ENCODE measurements around the gene RAB1A. TPM values are rescaled to one million over a fixed set of nuclear protein-coding genes. Genes with fewer than 3 reads are reported as not detected.

Gene RAB1A
- total RNA-seq, 1 donor from 2014 or later, result 119 TPM

DNA sequence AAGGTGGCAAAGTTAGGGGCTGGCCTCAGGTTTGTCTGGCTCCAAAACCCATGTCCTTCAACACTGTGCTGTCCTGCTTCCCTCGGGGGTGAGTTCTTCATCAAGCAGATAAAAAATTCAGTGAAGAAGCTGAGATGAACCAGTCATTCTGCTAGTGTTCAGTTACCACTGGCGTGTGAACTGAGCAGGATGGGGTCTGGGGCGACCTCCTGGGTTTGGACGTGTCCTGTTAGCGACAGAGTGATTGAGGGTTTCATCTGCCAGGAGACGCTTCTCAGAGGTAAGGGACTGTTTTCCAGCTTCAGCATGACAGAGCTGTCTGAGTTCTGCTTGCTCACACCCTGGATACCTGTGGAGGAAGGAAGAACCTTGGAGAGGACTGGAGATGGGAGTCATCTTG is 59.0 kb downstream of the RAB1A start:
- DNase-seq (ENCODE audit: missing footprints) (no peak), ATAC-seq (no peak)
- intact Hi-C loops (cut with DNase I), result loop anchor here (5.0 kb wide), 1 partner anchor 61 kb away; the partner anchor contains the start of gene RAB1A

DNA sequence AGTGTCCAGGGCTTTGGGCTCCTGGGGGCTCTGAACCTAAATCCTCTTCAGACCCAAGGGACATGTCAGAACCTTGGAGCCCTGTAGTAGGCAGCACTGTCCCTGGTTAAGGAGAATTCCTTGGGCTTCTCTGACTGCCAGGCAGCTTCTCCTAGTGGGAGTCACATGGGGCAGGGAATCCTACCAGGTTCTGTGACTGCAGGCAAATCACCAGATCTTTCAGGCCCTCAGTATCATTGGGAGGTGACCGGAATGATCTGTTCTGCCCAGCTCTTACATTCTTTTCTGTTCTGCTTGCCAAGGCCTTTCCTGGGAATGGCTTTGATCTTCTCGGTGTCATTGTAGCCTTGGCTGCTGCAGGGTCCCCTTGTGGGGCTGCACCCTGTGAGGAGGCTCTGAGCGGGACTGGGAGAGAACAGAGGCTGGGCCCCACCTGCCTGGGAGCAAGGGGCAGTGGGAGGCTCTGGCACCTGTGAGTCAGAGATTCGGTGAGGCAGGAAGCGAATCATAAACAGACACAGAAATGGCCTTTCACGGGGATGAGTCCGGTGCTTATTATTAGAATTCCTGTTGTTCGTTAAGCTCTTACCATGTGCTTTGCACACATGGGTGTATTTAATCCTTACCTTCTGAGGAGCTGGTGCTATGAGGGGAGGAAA is 59.6 kb downstream of the RAB1A start:
- no peak for DNase-seq (ENCODE audit: missing footprints)
- peak; percentile 21 for ATAC-seq
- intact Hi-C loops (cut with DNase I), result loop anchor here (5.0 kb wide), 1 partner anchor 62 kb away; the partner anchor contains the start of gene RAB1A

DNA sequence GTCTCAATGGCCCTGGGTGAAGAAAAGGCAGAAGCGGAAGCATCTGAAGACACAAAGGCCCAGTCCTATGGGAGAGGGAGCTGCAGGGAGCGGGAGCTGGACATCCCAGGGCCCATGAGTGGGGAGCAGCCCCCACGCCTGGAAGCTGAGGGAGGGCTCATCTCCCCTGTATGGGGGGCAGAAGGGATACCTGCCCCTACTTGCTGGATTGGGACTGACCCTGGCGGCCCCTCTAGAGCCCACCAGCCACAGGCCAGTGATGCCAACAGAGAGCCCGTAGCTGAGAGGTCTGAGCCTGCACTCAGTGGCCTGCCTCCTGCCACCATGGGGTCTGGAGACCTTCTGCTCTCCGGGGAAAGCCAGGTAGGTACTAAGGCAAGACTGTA is 60.5 kb downstream of the RAB1A start:
- ATAC-seq (no peak), DNase-seq (ENCODE audit: missing footprints) (no peak)
- intact Hi-C loops (cut with DNase I), result loop anchor here (5.0 to 10.0 kb wide), 2 partner anchors 98 to 365 kb away; partner anchors contain the start of gene SPRED2

DNA sequence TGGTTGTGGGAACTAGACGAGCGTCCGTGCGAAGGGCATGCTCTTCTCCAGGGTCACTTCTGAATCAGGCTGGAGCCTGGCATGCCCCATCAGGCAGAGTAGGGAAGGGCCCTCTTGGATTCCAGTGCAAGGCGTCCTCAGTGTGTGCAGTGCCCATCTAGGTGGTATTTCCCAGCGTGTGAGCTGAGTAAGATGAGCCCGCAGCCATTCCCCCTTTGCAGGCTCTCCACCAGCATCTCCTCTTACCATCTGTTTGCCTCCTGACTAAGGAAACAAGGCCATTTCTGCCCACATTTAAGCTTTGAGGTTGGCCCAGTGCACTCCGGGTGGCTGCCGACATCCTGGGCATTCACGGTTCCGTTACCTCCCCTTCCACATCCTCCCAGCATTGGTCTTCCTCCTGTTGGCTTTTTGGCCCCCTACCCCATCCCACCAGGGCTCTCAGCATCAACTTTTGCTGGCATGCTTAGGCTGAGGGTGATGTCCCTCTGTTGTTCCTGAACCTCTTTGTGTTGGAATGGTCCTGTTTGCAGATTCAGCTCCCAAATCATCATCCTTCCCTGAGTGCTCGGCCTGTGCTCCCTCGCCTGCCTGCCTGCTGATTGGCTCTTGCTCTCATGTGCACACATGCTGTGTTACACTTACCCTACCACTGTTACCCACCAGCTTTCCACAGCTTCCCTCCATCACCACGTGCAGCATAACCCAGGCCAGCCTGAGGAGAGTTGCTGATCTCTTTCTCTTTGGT is 61.9 kb downstream of the RAB1A start:
- DNase-seq (ENCODE audit: missing footprints) (no peak), ATAC-seq (no peak)
- intact Hi-C loops (cut with DNase I), result loop anchor here (5.0 to 10.0 kb wide), 2 partner anchors 99 to 367 kb away; partner anchors contain the start of gene SPRED2

DNA sequence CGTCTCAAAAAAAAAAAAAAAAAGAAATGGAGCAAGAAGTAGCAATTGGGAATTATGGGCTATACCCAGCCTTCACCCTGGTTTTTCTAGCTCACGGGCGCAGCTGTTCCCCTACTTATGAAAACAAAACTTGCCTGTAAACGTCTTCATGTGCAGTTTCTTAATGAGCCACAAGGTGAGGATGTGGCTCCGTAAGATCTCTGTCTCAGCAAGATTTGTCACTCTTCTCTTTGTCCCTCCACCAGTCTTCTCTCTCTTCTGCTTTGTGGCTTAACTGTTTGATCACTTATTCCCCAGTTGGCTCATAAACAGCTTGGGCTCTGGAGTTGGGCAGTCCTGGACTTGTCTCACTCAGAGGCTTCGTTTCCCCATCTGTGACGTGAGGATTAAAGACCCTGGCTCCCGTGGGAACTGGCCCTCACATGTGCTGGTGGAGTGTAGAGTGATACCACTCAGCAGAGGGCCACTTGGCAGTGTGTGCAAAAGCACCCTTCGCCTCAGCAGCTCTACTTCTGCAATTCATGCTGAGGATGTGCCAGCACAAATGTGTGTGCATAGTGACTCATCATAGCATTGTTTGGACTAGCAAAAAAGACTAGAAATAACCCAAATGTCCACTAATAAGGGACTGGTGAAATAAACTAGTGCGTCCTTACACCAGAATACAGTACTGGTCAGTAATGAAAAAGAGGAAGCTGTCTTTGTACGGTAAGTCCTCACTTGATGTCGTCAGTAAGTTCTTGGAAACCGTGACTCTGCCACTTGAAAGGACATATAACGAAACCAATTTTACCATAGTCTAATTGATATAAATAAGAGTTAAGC is 65.0 kb downstream of the RAB1A start:
- ATAC-seq, result peak; percentile 84
- intact Hi-C loops (cut with DNase I), result loop anchor here (2.0 to 10.0 kb wide), 4 partner anchors 102 to 507 kb away; partner anchors contain the start of gene SPRED2
- DNase-seq (ENCODE audit: missing footprints), result peak; percentile 81

DNA sequence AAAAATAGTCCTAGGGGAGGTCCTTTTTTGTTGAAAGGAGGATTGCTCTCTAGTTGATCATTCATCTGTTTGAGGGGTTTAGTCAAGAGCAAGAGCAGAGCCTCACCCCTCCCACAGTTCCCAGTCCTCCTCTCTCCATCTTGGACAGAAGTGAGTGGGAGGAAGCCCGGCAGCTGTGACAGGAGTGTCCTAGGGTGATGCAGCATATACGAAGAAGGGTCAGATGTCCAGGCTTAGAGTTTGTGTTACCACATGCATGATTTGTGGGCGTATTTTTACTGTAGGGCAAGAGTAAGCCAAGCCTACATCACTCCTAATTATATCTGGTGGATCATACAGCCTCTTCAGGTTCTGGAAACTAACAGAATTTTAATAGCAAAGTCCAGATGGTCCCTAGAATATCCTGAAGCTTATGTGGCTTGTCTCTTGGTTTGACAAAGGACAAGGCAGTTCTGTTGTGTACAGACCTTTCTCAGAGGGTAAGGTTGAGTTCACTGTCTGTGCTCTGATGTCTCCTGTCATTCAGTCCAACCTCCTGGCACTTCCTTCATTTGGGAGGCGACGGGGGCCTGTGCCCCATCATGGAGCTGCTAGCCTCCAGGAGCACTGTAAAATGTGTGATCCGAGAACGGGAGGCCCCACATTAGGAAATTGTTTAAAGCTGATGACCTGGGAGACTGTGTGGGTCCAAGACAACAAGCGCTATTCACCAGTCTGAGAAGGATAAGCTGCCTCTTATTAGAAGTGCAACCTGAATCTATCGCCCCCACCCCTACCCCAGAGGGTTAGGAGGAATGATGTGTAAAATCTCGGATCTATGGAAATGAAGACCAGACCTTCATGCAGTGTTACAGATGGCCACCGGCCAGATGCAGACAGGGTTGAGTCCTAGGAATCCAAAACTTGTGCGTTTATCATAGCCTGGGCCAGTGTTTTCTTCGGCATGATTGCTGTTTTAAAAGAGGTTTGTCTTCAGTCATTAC is 66.8 kb downstream of the RAB1A start:
- intact Hi-C loops (cut with DNase I), result loop anchor here (5.0 to 10.0 kb wide), 2 partner anchors 372 to 509 kb away; partner anchors contain the start of gene SPRED2
- ATAC-seq (no peak), DNase-seq (ENCODE audit: missing footprints) (no peak)

DNA sequence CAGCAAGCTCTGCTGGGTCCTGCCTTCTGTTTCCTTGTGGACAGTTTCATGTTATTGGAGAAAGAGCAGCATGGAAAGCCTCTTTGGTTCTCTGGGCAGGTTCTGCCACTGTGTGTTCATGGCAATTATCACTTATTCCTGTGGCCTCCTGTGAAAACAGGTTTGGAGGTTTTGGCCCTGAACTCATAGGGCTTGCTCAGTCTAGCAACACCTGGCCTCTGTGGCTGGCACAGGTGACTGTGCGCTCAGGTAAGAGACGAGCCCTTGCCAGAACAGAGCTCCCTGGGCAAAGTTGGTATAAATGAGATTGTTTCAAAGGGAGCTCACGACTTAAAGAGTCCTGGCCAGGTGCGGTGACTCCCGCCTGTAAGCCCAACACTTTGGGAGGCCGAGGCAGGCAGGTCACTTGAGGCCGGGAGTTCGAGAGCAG is 68.0 kb downstream of the RAB1A start:
- no peak for DNase-seq (ENCODE audit: missing footprints)
- intact Hi-C loops (cut with DNase I), result loop anchor here (5.0 to 10.0 kb wide), 2 partner anchors 373 to 510 kb away; partner anchors contain the start of gene SPRED2
- no peak for ATAC-seq

DNA sequence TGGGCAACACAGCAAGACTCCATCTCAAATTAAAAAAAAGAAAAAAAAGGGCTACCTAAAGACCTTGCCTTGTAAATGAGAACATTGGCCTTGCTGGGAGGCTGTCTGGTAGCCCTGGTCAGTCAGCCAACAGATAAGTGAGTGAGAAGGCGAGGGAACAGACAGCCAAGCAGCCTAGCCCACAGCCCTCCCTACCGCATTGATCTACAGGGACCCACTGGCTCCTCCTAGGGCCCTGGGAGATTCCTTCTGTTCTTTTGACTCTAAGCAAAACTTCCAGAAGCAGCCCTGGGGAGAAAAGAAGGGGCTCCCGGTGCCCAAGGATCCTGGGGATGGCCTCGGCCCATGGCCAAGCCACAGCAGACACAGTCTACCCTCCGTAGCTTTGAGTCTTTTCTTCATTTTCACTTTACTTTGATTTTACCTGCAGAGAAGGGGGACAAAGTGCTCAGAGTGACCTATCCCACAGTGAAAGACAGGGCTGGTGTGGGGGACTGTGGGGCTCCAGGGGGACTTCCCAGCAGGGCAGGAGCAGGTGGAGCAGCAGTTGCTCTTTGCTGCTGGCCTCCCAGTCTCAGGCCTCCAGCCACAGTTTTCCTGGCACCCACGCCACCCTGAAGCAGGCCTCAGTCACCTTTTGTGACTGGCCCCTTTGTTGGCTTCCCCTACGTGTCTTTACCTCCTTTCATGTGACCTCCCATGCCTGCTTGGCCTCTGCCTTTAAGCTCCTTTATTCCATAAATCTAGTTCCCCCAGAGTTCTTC is 68.6 kb downstream of the RAB1A start:
- DNase-seq (ENCODE audit: missing footprints) (no peak), ATAC-seq (no peak)
- intact Hi-C loops (cut with DNase I), result loop anchor here (5.0 to 10.0 kb wide), 2 partner anchors 373 to 511 kb away; partner anchors contain the start of gene SPRED2

DNA sequence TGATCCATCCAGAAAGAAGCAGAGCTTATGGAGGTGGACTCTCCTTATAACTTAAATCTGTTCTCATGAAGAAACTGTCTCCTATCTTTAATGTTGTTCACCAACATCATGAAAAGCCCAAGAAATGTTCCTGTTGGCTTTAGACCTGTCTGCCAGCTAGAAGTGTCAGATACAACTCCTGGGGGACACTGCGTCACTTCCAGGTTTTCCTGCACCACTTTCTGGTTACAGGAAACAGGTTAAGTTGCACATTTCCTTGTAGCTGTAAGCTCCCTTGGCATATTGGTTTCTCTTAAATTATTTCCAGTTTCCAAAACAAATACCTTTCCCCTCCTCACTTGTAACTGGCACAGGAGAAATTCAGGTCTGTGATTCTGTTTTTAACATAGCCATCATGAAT is 70.8 kb downstream of the RAB1A start:
- no peak for ATAC-seq
- intact Hi-C loops (cut with DNase I), result loop anchor here (5.0 kb wide), 1 partner anchor 103 kb away; no protein-coding TSS in a partner anchor
- no peak for DNase-seq (ENCODE audit: missing footprints)

DNA sequence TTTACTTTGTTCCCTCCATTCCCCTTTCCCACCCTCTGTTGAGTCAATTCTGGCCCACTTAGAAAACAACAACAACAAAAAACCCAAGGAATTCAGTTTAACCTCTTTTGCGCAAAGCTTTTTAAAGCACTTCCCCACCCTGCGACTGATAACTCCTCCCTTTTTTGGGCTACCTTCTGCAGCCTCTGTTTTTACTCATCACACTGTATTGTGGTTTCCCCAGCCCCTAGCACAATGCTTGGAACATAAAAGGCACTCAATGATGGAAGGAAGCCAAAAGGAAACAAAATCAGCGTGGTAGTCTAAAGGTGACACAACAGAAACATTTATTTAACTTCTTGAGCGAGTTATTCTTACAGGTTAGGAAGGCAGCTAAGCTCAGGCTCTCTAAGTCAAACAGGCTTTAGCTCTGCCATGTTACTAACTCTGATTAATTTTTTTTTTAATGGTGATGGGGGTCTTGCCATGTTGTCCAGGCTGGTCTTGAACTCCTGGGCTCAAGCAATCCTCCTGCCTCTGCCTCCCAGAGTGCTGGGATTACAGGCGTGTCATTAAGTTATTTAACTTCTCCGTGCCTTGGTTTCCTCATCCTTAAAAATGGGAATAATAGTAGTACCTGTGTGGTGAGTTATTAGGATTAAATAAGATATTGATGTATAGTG is 72.4 kb downstream of the RAB1A start:
- ATAC-seq (no peak), DNase-seq (ENCODE audit: missing footprints) (no peak)
- intact Hi-C loops (cut with DNase I), result loop anchor here (2.0 to 5.0 kb wide), 2 partner anchors 73 to 105 kb away; partner anchors contain the start of gene RAB1A

DNA sequence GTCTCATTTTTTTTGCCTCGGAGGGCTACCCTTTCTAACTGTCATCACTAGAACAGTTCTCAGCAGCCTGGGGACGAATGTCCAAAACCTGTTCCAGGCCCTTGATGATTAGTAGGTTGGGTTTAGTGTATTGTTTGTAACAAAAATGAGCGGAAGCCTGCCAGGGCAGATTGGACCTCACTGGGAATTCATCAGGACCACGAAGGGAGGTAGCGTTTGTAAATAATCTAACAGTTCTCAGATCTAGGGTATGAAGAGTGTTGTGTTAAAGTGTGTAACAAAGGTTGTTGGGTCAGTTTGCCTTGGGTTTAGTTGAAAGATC is 72.9 kb downstream of the RAB1A start:
- intact Hi-C loops (cut with DNase I), result loop anchor here (2.0 to 5.0 kb wide), 2 partner anchors 74 to 105 kb away; partner anchors contain the start of gene RAB1A
- DNase-seq (ENCODE audit: missing footprints) (no peak), ATAC-seq (no peak)

DNA sequence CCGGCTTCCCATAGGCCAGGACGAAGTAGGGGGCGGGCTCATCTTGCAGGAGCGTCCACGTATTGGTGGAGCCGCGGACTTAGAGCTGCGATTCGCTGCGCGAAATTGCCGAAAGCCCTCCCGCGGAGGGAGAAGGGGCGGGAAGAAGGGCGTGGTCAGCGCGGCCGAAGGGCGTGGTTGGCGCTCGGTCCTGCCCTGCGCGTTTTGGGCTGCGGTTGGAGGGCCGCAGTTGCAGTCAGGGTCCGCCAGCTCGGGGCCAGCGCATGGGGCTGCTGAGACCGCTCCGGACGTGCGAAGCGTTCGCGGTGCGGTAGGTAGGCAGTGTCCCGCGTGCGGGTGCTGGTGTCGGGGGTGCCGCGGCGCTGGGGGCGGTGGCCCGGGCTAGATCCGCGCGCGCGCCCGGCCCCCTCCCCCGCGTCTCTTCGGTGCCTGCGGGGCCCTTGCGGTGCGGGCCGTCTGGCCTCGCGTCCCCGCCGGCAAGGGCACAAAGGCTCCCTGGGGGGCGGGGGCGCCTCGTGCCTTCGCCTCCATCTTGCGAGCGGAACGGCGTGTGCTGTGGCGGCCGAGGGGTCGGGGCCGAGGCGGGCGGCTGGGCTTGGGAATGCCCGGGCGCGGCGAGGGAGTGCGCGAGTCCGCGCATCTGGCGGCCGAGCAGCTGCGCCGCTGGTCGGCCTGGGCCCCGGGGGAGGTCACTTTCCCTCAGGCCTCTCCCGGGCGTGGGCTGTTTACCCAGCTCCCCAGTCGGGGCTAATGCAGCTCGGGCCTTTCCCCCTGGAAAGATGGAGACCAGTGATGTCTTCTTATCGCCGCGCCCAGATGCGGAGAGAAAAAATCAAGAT is 73.5 kb downstream of the RAB1A start, which contains the start of gene CEP68:
Gene CEP68, plus strand, starts transcription at position 202 of the 839 bp plus-strand sequence. CDS start 13,029 bp downstream, outside the sequence.
- ATAC-seq (peak; percentile 97), DNase-seq (ENCODE audit: missing footprints) (peak; percentile 98)
- intact Hi-C loops (cut with DNase I), result loop anchor here (2.0 to 5.0 kb wide), 2 partner anchors 74 to 106 kb away; partner anchors contain the start of gene RAB1A

DNA sequence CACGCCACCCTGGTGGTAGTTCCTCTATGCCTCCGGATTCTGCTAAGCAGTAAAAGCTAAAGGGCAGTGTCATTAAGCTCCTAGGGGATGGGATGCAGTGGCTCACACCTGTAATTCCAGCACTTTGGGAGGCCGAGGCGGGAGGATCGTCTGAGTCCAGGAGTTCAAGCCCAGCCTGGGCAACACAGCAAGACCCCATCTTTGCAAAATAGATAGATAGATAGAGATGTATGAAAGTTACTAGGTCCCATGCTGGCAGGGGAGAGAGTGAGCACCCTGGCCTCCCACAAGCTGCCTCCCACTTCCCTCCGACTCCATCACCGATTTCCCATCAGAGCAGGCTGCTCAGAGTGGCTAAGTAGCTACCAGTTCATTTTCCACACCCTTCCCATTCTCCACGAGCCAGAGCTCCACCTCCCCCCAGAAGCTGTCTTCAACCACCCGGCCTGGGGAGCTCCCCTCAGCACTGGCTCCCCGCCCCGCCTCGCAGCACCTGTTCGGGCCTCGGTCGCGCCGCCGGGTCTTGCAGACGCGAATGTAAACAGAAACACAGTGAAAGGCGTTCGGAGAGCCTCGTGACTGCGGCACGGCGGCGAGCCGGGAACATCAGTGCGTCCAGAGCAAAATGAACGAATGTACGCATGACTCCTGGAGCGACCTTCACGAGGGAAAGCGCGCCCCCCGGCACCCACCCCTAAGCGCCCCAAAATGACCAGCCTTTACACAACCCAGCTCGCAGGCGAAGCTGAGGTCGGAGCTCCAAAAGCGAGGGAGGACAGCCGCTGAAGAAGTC is 74.3 kb downstream of the RAB1A start:
- intact Hi-C loops (cut with DNase I), result loop anchor here (2.0 to 5.0 kb wide), 2 partner anchors 75 to 107 kb away; partner anchors contain the start of gene RAB1A
- ATAC-seq, result peak; percentile 8
- DNase-seq (ENCODE audit: missing footprints), result no peak

DNA sequence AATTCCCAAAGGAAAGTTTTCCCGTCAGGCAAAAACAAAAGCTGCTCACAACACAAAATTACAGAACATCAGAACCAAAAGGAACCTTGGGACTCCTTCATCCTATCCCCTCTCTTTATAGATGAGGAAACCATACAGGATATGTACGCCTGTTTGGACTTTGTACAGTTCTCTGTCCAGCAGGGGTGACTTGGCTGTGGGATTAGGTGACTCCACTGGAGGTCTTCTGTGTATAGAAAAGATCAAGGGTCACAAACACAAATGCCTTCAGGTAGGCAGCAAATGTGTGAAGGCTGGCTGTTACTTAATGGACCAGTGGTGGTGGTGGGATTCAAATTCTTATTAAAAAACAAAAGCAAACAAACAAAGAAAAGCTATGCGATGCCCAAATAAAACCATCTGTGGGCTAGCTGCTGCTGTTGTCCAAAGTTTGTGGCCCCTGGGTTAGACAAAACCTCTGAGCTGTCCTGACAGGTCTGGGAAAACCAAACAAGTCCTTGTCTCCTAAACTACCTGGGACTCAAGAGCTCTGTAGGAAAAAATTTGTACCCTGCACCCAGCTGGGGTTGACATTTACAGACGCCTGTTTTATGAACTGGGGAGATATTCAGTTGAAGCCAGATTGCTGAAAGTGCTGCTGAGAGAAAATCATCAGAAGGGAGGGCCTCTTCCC is 75.0 kb downstream of the RAB1A start:
- intact Hi-C loops (cut with DNase I), result loop anchor here (5.0 kb wide), 1 partner anchor 107 kb away; no protein-coding TSS in a partner anchor
- DNase-seq (ENCODE audit: missing footprints) (no peak), ATAC-seq (no peak)
